Parathyroid adenoma (tissue), 2 donors: Measurements from ENCODE around the gene SPSB1.

Experiments used
- H2AFZ ChIP-seq: fragments of 300-600 bp; sonication (generic); one replicate; pipeline ENCODE4 v1.7.0; 2017; ENCODE audit warnings: antibody characterized with exemption, mild to moderate bottlenecking
- H3K27ac ChIP-seq: fragments of 300-600 bp; sonication (generic); one replicate; pipeline ENCODE4 v1.7.0; 2017
- H3K27me3 ChIP-seq: fragments of 300-600 bp; sonication (generic); one replicate; pipeline ENCODE4 v1.7.0; 2017; ENCODE audit warnings: low read length; ENCODE audit not compliant: control insufficient read depth, insufficient read depth
- H3K36me3 ChIP-seq: fragments of 300-600 bp; sonication (generic); one replicate; pipeline ENCODE4 v1.7.0; 2017; ENCODE audit warnings: low read length; ENCODE audit not compliant: control insufficient read depth, insufficient read depth
- H3K4me1 ChIP-seq: fragments of 300-600 bp; sonication (generic); one replicate; pipeline ENCODE4 v1.7.0; 2017; ENCODE audit warnings: control low read depth
- H3K4me2 ChIP-seq: fragments of 300-600 bp; sonication (generic); one replicate; pipeline ENCODE4 v1.7.0; 2017; ENCODE audit warnings: low read length
- H3K4me3 ChIP-seq: fragments of 300-600 bp; sonication (generic); one replicate; pipeline ENCODE4 v1.7.0; 2017; ENCODE audit warnings: low read depth, low read length
- H3K79me2 ChIP-seq: fragments of 300-600 bp; sonication (generic); one replicate; pipeline ENCODE4 v1.7.0; 2017; ENCODE audit warnings: control low read depth
- H3K9ac ChIP-seq: fragments of 300-600 bp; sonication (generic); one replicate; pipeline ENCODE4 v1.7.0; 2017; ENCODE audit warnings: mild to moderate bottlenecking
- H3K9me3 ChIP-seq: fragments of 300-600 bp; sonication (generic); one replicate; pipeline ENCODE4 v1.7.0; 2017; ENCODE audit warnings: low read length; ENCODE audit not compliant: control insufficient read depth
- CTCF ChIP-seq: fragments of 300-600 bp; sonication (generic); IDR thresholded peaks from one replicate; pipeline ENCODE4 v1.7.0; 2017; ENCODE audit warnings: antibody characterized with exemption, mild to moderate bottlenecking
- donor health status: primary hyperparathyroidism.

SPSB1 gene

GRCh38 chr1:9350013-9350908 lies 57.6 kb downstream of the SPSB1 start:
- Histone ChIP-seq H3K36me3 (no peaks in the 10 kb centered on the region), H3K27me3 (no peaks in the 10 kb centered on the region), H2AFZ (no peak overlapping the region), H3K27ac (no peak overlapping the region), H3K4me2 (no peak overlapping the region), H3K79me2 (peaks cover 5% of the 10 kb centered on the region), H3K4me1 (no peaks in the 10 kb centered on the region), H3K4me3 (no peak overlapping the region), H3K9ac (no peak overlapping the region), H3K9me3 (no peaks in the 10 kb centered on the region)
- no peak for TF ChIP-seq CTCF

GRCh38 chr1:9350960-9351359 lies 58.3 kb downstream of the SPSB1 start:
- TF ChIP-seq CTCF: no peak
- H3K9ac ChIP-seq: no peak overlapping the region
- no peak overlapping the region for H2AFZ ChIP-seq
- H3K9me3 ChIP-seq: no peaks in the 10 kb centered on the region
- H3K36me3 ChIP-seq: no peaks in the 10 kb centered on the region
- H3K4me3 ChIP-seq: no peak overlapping the region
- H3K27me3 ChIP-seq: no peaks in the 10 kb centered on the region
- H3K4me1 ChIP-seq: no peaks in the 10 kb centered on the region
- H3K79me2 ChIP-seq: peaks cover 5% of the 10 kb centered on the region
- H3K4me2 ChIP-seq: no peak overlapping the region
- H3K27ac ChIP-seq: no peak overlapping the region

- Histone ChIP-seq H3K27me3 (no peaks in the 10 kb centered on the region), H3K79me2 (peaks cover 7% of the 10 kb centered on the region), H3K4me2 (no peak overlapping the region), H3K27ac (no peak overlapping the region), H3K9ac (no peak overlapping the region), H3K4me3 (no peak overlapping the region), H3K4me1 (no peaks in the 10 kb centered on the region), H3K9me3 (no peaks in the 10 kb centered on the region), H2AFZ (no peak overlapping the region), H3K36me3 (no peaks in the 10 kb centered on the region)
- no peak for TF ChIP-seq CTCF
Observed at GRCh38 chr1:9351654-9352271, 59.1 kb downstream of the SPSB1 start.

- H3K36me3 ChIP-seq: no peaks in the 10 kb centered on the region
- TF ChIP-seq CTCF: no peak
- H2AFZ ChIP-seq: no peak overlapping the region
- H3K9ac ChIP-seq: no peak overlapping the region
- no peaks in the 10 kb centered on the region for H3K27me3 ChIP-seq
- H3K79me2 ChIP-seq: peaks cover 7% of the 10 kb centered on the region
- H3K9me3 ChIP-seq: no peaks in the 10 kb centered on the region
- H3K4me3 ChIP-seq: no peak overlapping the region
- no peaks in the 10 kb centered on the region for H3K4me1 ChIP-seq
- no peak overlapping the region for H3K27ac ChIP-seq
- no peak overlapping the region for H3K4me2 ChIP-seq
Observed at GRCh38 chr1:9352377-9353134, 59.9 kb downstream of the SPSB1 start.
